Activated T-helper 1 cell treated with anti-CD3 and anti-CD28 coated beads, Interleukin-12 subunit alpha, Interleukin-12 subunit beta, Interleukin-2, Interleukin-4 antibody, amounts not matched to agents 30 ng/mL and 10 ng/mL and 1 ng/mL, durations not matched to agents 14 hours and 24 hours and 36 hours (primary cell): Measurements from ENCODE around the gene HECA. TPM values are rescaled to one million over a fixed set of nuclear protein-coding genes. Genes with fewer than 3 reads are reported as not detected.
"Not testable (repeated sequence)": the region's sequence is repeated elsewhere in the genome, so short reads cannot be mapped to it uniquely, and the experiment has no call there.

Experiments
- DNase-seq: peaks from one replicate; pipeline ENCODE4 v3.0.0; 2021; ENCODE audit warnings: low spot score
- H3K27ac Mint-ChIP-seq: one replicate; pipeline ENCODE4 v1.8.0; 2021; ENCODE audit warnings: mild to moderate bottlenecking, mixed read lengths
- H3K27me3 Mint-ChIP-seq: one replicate; pipeline ENCODE4 v1.8.0; 2022; ENCODE audit warnings: mild to moderate bottlenecking, moderate library complexity, mixed read lengths; ENCODE audit not compliant: insufficient read depth
- H3K36me3 Mint-ChIP-seq: one replicate; pipeline ENCODE4 v1.8.0; 2021; ENCODE audit warnings: low read depth, mixed read lengths
- H3K4me1 Mint-ChIP-seq: one replicate; pipeline ENCODE4 v1.8.0; 2021; ENCODE audit warnings: low read depth, mixed read lengths
- H3K4me3 Mint-ChIP-seq: one replicate; pipeline ENCODE4 v1.8.0; 2021; ENCODE audit warnings: mild to moderate bottlenecking, moderate library complexity, mixed read lengths
- H3K9me3 Mint-ChIP-seq: one replicate; pipeline ENCODE4 v1.8.0; 2021; ENCODE audit warnings: mixed read lengths
- intact Hi-C: fragments of 100-400 bp; cut with micrococcal nuclease; formaldehyde crosslinking; loops from one replicate; pipeline ENCODE4 v1.15.1; 2024
- total RNA-seq: library from RNA; stranded (reverse); gene quantifications from 2 replicates; pipeline ENCODE4 v1.2.3, GENCODE V29; 2022

HECA gene
- total RNA-seq, 1 donor from 2014 or later = 49.9 TPM

DNA sequence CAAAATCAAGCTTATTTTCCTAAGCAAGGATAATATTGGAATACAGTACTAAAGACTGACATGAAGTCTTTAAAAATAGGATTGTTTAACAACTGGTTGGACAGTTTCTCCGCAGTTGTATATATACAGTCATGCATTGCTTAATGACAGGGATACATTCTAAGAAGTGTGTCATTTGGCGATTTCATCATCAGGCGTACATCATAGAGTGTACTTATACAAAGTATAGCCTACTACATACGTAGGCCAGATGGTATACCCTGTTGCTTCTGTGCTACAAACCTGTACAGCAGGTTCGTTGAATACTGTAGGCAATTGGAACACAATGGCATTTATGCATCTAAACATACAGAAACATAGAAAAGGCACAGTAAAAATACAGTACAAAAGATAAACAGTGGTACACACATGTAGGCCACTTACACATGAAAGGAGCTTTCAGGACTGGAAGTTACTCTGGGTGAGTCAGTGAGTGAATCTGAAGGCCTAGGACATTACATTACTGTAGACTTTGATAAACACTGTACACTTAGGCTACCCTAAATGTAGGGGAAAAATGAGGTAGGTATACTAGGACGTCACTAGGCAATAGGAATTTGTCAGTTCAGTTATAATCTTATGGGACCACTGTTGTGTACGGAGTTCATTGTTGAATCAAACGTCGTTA is 20.1 kb downstream of the HECA start:
- DNase-seq = no peak
- Mint-ChIP-seq H3K27me3 (no peaks in the 10 kb centered on the region), H3K4me1 (peaks cover 69% of the 10 kb centered on the region), H3K36me3 (peaks cover 25% of the 10 kb centered on the region), H3K4me3 (no peak overlapping the region), H3K27ac (no peak overlapping the region), H3K9me3 (no peaks in the 10 kb centered on the region)
- intact Hi-C loops = loop anchor here (1.0 kb wide), 2 partner anchors 9 to 30 kb away; no protein-coding TSS in a partner anchor

DNA sequence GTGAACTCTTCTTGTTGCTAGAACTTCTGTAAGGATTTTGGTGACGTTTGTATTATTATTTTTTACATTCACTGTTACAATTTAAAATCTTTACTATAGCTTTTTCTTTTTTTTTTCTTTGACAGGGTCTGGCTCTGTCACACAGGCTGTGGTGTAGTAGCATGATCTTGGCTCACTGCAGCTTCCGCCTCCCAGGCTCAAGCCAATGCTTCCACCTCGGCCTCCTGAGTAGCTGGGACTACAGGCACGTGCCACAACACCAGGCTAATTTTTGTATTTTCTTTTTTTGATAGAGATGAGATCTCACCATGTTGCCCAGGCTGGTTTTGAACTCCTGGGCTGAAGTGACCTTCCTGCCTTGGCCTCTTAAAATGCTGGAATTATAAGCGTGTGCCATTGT is 21.2 kb downstream of the HECA start:
- intact Hi-C loops = no loop called here
- H3K9me3 Mint-ChIP-seq = no peaks in the 10 kb centered on the region
- no peaks in the 10 kb centered on the region for H3K27me3 Mint-ChIP-seq
- peaks cover 69% of the 10 kb centered on the region for H3K4me1 Mint-ChIP-seq
- H3K36me3 Mint-ChIP-seq = peaks cover 25% of the 10 kb centered on the region
- no peak overlapping the region for H3K4me3 Mint-ChIP-seq
- peak overlapping the region; percentile 47 for H3K27ac Mint-ChIP-seq
- no peak for DNase-seq

- Mint-ChIP-seq H3K27me3 (no peaks in the 10 kb centered on the region), H3K27ac (peak overlapping the region; percentile 1), H3K36me3 (peaks cover 25% of the 10 kb centered on the region), H3K4me1 (peaks cover 69% of the 10 kb centered on the region), H3K4me3 (no peak overlapping the region), H3K9me3 (no peaks in the 10 kb centered on the region)
- DNase-seq = no peak
- intact Hi-C loops = no loop called here
Measured at GRCh38 chr6:139156551-139156950, 21.7 kb downstream of the HECA start.

DNA sequence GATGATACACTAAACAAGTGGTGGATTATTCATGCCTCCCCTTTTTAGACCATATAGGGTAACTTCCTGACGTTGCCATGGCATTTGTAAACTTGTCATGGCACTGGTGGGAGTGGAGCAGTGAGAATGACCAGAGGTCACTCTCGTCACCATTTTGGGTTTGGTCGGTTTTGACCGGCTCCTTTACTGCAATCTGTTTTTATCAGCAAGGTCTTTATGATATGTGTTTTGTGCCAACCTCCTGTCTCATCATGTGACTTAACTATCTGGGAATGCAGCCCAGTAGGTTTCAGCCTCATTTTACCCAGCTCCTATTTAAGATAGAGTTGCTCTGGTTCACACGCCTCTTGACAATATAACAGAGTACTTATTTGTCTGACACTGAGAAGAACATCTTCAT is 22.2 kb downstream of the HECA start:
- H3K27me3 Mint-ChIP-seq, H3K9me3 Mint-ChIP-seq, intact Hi-C loops, H3K4me3 Mint-ChIP-seq, DNase-seq: not testable (repeated sequence)
- Mint-ChIP-seq H3K36me3 (peaks cover 27% of the 10 kb centered on the region), H3K4me1 (peaks cover 69% of the 10 kb centered on the region), H3K27ac (peak overlapping the region; percentile 51)

GRCh38 chr6:139159016-139159415 is 24.1 kb downstream of the HECA start:
- intact Hi-C loops = no loop called here
- peaks cover 79% of the 10 kb centered on the region for H3K4me1 Mint-ChIP-seq
- H3K36me3 Mint-ChIP-seq = peaks cover 32% of the 10 kb centered on the region
- no peak overlapping the region for H3K4me3 Mint-ChIP-seq
- H3K27ac Mint-ChIP-seq = no peak overlapping the region
- no peaks in the 10 kb centered on the region for H3K9me3 Mint-ChIP-seq
- no peak for DNase-seq
- H3K27me3 Mint-ChIP-seq = no peaks in the 10 kb centered on the region

GRCh38 chr6:139161169-139161568 is 26.3 kb downstream of the HECA start:
- peak overlapping the region; percentile 97 for H3K27ac Mint-ChIP-seq
- DNase-seq = peak; percentile 76
- intact Hi-C loops = loop anchor here (1.0 to 5.0 kb wide), 11 partner anchors 9 to 1426 kb away; partner anchors contain the start of genes REPS1 and TXLNB
- H3K4me1 Mint-ChIP-seq = peaks cover 78% of the 10 kb centered on the region
- H3K4me3 Mint-ChIP-seq = peak overlapping the region; percentile 68
- H3K36me3 Mint-ChIP-seq = peaks cover 23% of the 10 kb centered on the region
- H3K27me3 Mint-ChIP-seq = no peaks in the 10 kb centered on the region
- no peaks in the 10 kb centered on the region for H3K9me3 Mint-ChIP-seq

- Mint-ChIP-seq H3K27me3 (no peaks in the 10 kb centered on the region), H3K36me3 (peaks cover 19% of the 10 kb centered on the region), H3K4me1 (peaks cover 71% of the 10 kb centered on the region), H3K4me3 (peak overlapping the region; percentile 68), H3K9me3 (no peaks in the 10 kb centered on the region), H3K27ac (peak overlapping the region; percentile 97)
- peak; percentile 72 for DNase-seq
- intact Hi-C loops = loop anchor here (1.0 to 5.0 kb wide), 13 partner anchors 10 to 1425 kb away; partner anchors contain the start of genes ABRACL, REPS1 and TXLNB
Measured at GRCh38 chr6:139161817-139162284, 27.0 kb downstream of the HECA start.

GRCh38 chr6:139164001-139164400 is 29.1 kb downstream of the HECA start:
- Mint-ChIP-seq H3K36me3 (peaks cover 26% of the 10 kb centered on the region), H3K4me1 (peaks cover 67% of the 10 kb centered on the region), H3K27ac (peak overlapping the region; percentile 79), H3K27me3 (no peaks in the 10 kb centered on the region), H3K9me3 (no peaks in the 10 kb centered on the region), H3K4me3 (peak overlapping the region; percentile 23)
- DNase-seq = no peak
- intact Hi-C loops = loop anchor here (5.0 kb wide), 3 partner anchors 177 to 1423 kb away; partner anchors contain the start of gene REPS1

DNA sequence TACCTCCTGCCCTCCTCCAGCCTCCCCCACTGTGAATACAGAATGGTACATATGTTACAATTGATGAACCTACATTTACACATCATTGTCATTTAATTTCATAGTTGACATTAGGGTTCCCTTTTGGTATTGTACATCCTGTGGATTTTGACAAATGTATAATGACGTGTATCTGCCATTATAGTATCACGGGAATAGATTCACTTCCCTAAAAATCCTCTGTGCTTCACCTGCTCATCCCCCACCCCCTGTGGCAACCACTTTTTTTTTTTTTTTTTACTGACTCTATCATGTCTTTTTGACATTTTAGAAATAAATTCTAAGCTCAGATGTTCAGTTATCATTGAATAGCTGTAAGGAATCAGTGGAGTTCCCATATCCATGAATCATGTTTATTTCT is 30.4 kb downstream of the HECA start:
- intact Hi-C loops = no loop called here
- Mint-ChIP-seq H3K27ac (peak overlapping the region; percentile 43), H3K36me3 (peaks cover 38% of the 10 kb centered on the region), H3K9me3 (no peaks in the 10 kb centered on the region), H3K4me3 (no peak overlapping the region), H3K27me3 (no peaks in the 10 kb centered on the region), H3K4me1 (peaks cover 67% of the 10 kb centered on the region)
- no peak for DNase-seq

DNA sequence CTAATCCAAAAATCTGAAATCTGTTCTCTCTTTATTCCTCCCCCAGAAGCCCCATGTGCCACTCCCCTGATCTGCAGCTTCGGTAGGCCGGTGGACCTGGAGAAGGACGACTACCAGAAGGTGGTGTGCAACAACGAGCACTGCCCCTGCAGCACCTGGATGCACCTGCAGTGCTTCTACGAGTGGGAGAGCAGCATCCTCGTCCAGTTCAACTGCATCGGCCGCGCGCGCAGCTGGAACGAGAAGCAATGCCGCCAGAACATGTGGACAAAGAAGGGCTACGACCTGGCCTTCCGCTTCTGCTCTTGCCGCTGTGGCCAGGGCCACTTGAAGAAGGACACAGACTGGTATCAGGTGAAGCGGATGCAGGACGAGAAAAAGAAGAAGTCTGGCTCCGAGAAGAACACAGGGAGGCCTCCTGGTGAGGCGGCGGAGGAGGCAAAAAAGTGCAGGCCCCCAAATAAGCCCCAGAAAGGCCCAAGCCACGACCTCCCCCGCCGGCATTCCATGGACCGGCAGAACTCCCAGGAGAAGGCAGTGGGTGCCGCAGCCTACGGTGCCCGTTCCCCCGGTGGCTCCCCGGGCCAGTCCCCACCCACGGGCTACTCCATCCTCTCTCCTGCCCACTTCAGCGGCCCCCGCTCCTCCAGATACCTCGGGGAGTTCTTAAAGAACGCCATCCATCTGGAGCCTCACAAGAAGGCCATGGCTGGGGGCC is 31.5 kb downstream of the HECA start:
- Mint-ChIP-seq H3K4me1 (peaks cover 67% of the 10 kb centered on the region), H3K4me3 (no peak overlapping the region), H3K9me3 (no peaks in the 10 kb centered on the region), H3K27me3 (no peaks in the 10 kb centered on the region), H3K36me3 (peaks cover 48% of the 10 kb centered on the region), H3K27ac (no peak overlapping the region)
- intact Hi-C loops = no loop called here
- no peak for DNase-seq

DNA sequence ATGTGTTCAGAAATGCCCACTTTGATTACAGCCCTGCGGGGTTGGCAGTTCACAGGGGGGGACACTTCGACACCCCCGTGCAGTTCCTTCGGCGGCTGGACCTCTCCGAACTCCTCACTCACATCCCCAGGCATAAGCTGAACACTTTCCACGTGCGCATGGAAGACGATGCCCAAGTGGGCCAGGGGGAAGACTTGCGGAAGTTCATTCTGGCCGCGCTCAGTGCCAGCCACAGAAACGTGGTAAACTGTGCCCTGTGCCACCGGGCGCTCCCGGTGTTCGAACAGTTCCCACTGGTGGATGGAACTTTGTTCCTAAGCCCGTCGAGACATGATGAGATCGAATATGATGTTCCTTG is 32.1 kb downstream of the HECA start:
- intact Hi-C loops = no loop called here
- no peak for DNase-seq
- peaks cover 49% of the 10 kb centered on the region for H3K36me3 Mint-ChIP-seq
- no peak overlapping the region for H3K4me3 Mint-ChIP-seq
- H3K27ac Mint-ChIP-seq = no peak overlapping the region
- H3K27me3 Mint-ChIP-seq = no peaks in the 10 kb centered on the region
- no peaks in the 10 kb centered on the region for H3K9me3 Mint-ChIP-seq
- peaks cover 65% of the 10 kb centered on the region for H3K4me1 Mint-ChIP-seq

- peak overlapping the region; percentile 27 for H3K4me3 Mint-ChIP-seq
- H3K27me3 Mint-ChIP-seq = no peaks in the 10 kb centered on the region
- peaks cover 74% of the 10 kb centered on the region for H3K36me3 Mint-ChIP-seq
- intact Hi-C loops = loop anchor here (2.0 kb wide), 1 partner anchor 47 kb away; no protein-coding TSS in a partner anchor
- H3K27ac Mint-ChIP-seq = peak overlapping the region; percentile 59
- H3K4me1 Mint-ChIP-seq = peaks cover 78% of the 10 kb centered on the region
- no peak for DNase-seq
- no peaks in the 10 kb centered on the region for H3K9me3 Mint-ChIP-seq
Measured at GRCh38 chr6:139172151-139172550, 37.3 kb downstream of the HECA start.

GRCh38 chr6:139172567-139172966 is 37.7 kb downstream of the HECA start:
- DNase-seq = no peak
- Mint-ChIP-seq H3K4me3 (peak overlapping the region; percentile 27), H3K4me1 (peaks cover 79% of the 10 kb centered on the region), H3K27ac (peak overlapping the region; percentile 59), H3K27me3 (no peaks in the 10 kb centered on the region), H3K9me3 (no peaks in the 10 kb centered on the region), H3K36me3 (peaks cover 75% of the 10 kb centered on the region)
- intact Hi-C loops = loop anchor here (2.0 kb wide), 1 partner anchor 48 kb away; no protein-coding TSS in a partner anchor
